Suprapubic skin (tissue), 4 donors: ENCODE measurements around the gene CEP290. TPM values are rescaled to one million over a fixed set of nuclear protein-coding genes. Genes with fewer than 3 reads are reported as not detected.

ENCODE experiments used
- DNase-seq, 2 donors: peaks; one replicate each; pipeline ENCODE4 v3.0.0-alpha.2; 2019; ENCODE audit warnings: low spot score in 2 of 2
- H3K27ac ChIP-seq: fragments of 200-600 bp; sonication (generic); one replicate; pipeline ENCODE4 v1.5.1; 2019
- H3K27me3 ChIP-seq: fragments of 200-600 bp; sonication (generic); one replicate; pipeline ENCODE4 v1.5.1; 2019
- H3K36me3 ChIP-seq: fragments of 200-600 bp; sonication (generic); one replicate; pipeline ENCODE4 v1.5.1; 2019
- H3K4me1 ChIP-seq: fragments of 200-600 bp; sonication (generic); one replicate; pipeline ENCODE4 v1.5.1; 2019
- H3K4me3 ChIP-seq: fragments of 200-600 bp; sonication (generic); one replicate; pipeline ENCODE4 v1.5.1; 2019; ENCODE audit warnings: mild to moderate bottlenecking
- H3K9me3 ChIP-seq: fragments of 200-600 bp; sonication (generic); one replicate; pipeline ENCODE4 v1.5.1; 2019
- EP300 ChIP-seq: sonication (generic); formaldehyde crosslinking; IDR thresholded peaks from one replicate; pipeline ENCODE4 v1.6.1; 2017; ENCODE audit warnings: antibody characterized with exemption
- POLR2A ChIP-seq, 2 donors: fragments of 450-650 bp; IDR thresholded peaks; one replicate each; pipeline ENCODE4 v1.6.1; 2017; ENCODE audit warnings: antibody characterized with exemption in 2 of 2, mild to moderate bottlenecking in 2 of 2, moderate library complexity in 2 of 2
- POLR2AphosphoS5 ChIP-seq, 3 donors: sonication (generic); formaldehyde crosslinking; IDR thresholded peaks; one replicate each; pipeline ENCODE4 v1.6.1; 2017; ENCODE audit warnings: antibody characterized with exemption in 3 of 3
- WGBS: methylation state at CpG from one replicate; pipeline ENCODE4 v1.1.5; 2018; 5-methylcytosine and 5-hydroxymethylcytosine counted together
- total RNA-seq, 4 donors: library from RNA; depleted of rRNA; stranded (reverse); fragments of >200 nt; gene quantifications; one replicate each; pipeline ENCODE4 v1.1.0, GENCODE V29; 2016
- TF ChIP-seq, protein P1 (sequence below), 2 donors: fragments of 200-600 bp in 1 of 2; fragments of 450-650 bp in 1 of 2; sonication (generic) in 1 of 2; IDR thresholded peaks; one replicate each; pipeline ENCODE4 v1.5.1; 2016 to 2019; ENCODE audit warnings: antibody characterized with exemption in 2 of 2, mild to moderate bottlenecking in 1 of 2, moderate library complexity in 1 of 2

The CEP290 gene
- total RNA-seq, 4 donors from 2014 or later: 9.0 to 34.8 (median 11.0) TPM

GRCh38 chr12:88062474-88062873 lies 79.4 kb downstream of the CEP290 start:
- H3K4me1 ChIP-seq: no peaks in the 10 kb centered on the region
- H3K4me3 ChIP-seq: no peak overlapping the region
- no peaks in the 10 kb centered on the region for H3K9me3 ChIP-seq
- peaks cover 13% of the 10 kb centered on the region for H3K36me3 ChIP-seq
- no peak for DNase-seq
- H3K27ac ChIP-seq: no peak overlapping the region
- no peak for TF ChIP-seq EP300
- TF ChIP-seq, protein P1, sequence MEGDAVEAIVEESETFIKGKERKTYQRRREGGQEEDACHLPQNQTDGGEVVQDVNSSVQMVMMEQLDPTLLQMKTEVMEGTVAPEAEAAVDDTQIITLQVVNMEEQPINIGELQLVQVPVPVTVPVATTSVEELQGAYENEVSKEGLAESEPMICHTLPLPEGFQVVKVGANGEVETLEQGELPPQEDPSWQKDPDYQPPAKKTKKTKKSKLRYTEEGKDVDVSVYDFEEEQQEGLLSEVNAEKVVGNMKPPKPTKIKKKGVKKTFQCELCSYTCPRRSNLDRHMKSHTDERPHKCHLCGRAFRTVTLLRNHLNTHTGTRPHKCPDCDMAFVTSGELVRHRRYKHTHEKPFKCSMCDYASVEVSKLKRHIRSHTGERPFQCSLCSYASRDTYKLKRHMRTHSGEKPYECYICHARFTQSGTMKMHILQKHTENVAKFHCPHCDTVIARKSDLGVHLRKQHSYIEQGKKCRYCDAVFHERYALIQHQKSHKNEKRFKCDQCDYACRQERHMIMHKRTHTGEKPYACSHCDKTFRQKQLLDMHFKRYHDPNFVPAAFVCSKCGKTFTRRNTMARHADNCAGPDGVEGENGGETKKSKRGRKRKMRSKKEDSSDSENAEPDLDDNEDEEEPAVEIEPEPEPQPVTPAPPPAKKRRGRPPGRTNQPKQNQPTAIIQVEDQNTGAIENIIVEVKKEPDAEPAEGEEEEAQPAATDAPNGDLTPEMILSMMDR (IDR thresholded peaks at IDR 0.05): no peak
- no peak for TF ChIP-seq POLR2A (IDR thresholded peaks at IDR 0.05)
- no peak for TF ChIP-seq POLR2AphosphoS5 (IDR thresholded peaks at IDR 0.05)
- WGBS: 94% methylated on average over 1 of the region's 1 CpG
- H3K27me3 ChIP-seq: no peaks in the 10 kb centered on the region

- Histone ChIP-seq H3K4me1 (no peaks in the 10 kb centered on the region), H3K27me3 (no peaks in the 10 kb centered on the region), H3K4me3 (no peak overlapping the region), H3K9me3 (no peaks in the 10 kb centered on the region), H3K27ac (no peak overlapping the region), H3K36me3 (peaks cover 25% of the 10 kb centered on the region)
- no peak for TF ChIP-seq POLR2A (IDR thresholded peaks at IDR 0.05)
- TF ChIP-seq POLR2AphosphoS5 (IDR thresholded peaks at IDR 0.05): no peak
- no peak for TF ChIP-seq EP300
- TF ChIP-seq, protein P1 (IDR thresholded peaks at IDR 0.05): no peak
- WGBS: 93% methylated on average over 1 of the region's 1 CpG
- no peak for DNase-seq
Measured at GRCh38 chr12:88058719-88059077, 83.2 kb downstream of the CEP290 start.

GRCh38 chr12:88057994-88058718 lies 83.7 kb downstream of the CEP290 start:
- TF ChIP-seq POLR2AphosphoS5 (IDR thresholded peaks at IDR 0.05) (no peak), POLR2A (IDR thresholded peaks at IDR 0.05) (no peak), EP300 (no peak)
- TF ChIP-seq, protein P1 (IDR thresholded peaks at IDR 0.05): no peak
- 92% methylated on average over 4 of the region's 4 CpGs for WGBS
- Histone ChIP-seq H3K36me3 (peaks cover 25% of the 10 kb centered on the region), H3K9me3 (no peaks in the 10 kb centered on the region), H3K27ac (no peak overlapping the region), H3K4me3 (no peak overlapping the region), H3K4me1 (no peaks in the 10 kb centered on the region), H3K27me3 (no peaks in the 10 kb centered on the region)
- DNase-seq: no peak

DNA sequence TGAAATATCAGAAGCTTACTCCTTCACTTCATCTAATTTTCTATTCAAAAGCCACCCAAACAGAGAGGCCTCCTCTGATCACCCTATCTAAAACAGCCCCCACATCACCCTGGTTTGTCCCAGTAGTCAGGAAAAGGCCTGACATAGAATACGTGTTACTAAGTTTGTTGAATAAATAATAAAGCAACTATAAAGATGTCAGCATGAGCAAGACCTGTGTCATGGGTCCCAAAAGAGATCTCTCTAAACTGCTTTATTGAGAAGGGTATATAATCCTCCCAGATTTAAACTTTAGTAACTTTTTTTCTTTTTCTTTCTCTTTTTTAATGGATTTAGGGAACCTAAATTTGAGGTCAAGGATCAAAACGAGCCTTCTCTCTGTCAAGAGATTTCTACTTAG lies 85.3 kb downstream of the CEP290 start:
- Histone ChIP-seq H3K27ac (no peak overlapping the region), H3K36me3 (peaks cover 29% of the 10 kb centered on the region), H3K27me3 (no peaks in the 10 kb centered on the region), H3K4me3 (no peak overlapping the region), H3K4me1 (no peaks in the 10 kb centered on the region), H3K9me3 (no peaks in the 10 kb centered on the region)
- TF ChIP-seq POLR2A (IDR thresholded peaks at IDR 0.05) (no peak), POLR2AphosphoS5 (IDR thresholded peaks at IDR 0.05) (no peak), EP300 (no peak)
- TF ChIP-seq, protein P1 (IDR thresholded peaks at IDR 0.05): no peak
- no peak for DNase-seq
- 80% methylated on average over 2 of the region's 2 CpGs for WGBS

- Histone ChIP-seq H3K4me3 (no peak overlapping the region), H3K27me3 (no peaks in the 10 kb centered on the region), H3K36me3 (peaks cover 44% of the 10 kb centered on the region), H3K4me1 (no peaks in the 10 kb centered on the region), H3K9me3 (no peaks in the 10 kb centered on the region), H3K27ac (no peak overlapping the region)
- DNase-seq: no peak
- 81% methylated on average over 1 of the region's 1 CpG for WGBS
- TF ChIP-seq, protein P1 (IDR thresholded peaks at IDR 0.05): peak in 1 of 2 donors; percentile 23
- TF ChIP-seq POLR2AphosphoS5 (IDR thresholded peaks at IDR 0.05): no peak
Measured at GRCh38 chr12:88052686-88053085, 89.2 kb downstream of the CEP290 start.
